ENCODE measurements around the gene GAS2L3.

GAS2L3 gene

DNA sequence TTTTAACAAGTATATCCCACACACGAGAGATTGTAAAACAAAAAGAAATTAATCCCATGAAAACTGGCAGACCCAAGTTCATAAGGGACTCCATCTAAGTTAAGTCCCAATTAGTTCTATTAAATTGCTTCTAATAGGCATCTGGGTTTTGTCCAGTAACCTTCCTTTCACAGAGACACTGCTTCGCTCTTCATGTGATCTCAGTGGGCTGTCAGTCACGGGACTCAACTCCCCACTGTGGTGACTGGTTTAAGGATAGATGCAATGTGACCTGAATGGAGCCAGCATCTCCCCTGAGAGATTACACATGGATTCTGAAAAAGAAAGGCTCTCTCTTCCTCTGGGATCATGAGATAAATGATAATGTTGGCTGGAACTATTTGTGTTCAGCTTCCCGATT, 96.4 kb downstream of the GAS2L3 start:
- Histone ChIP-seq H2AFZ (ENCODE audit: low read depth, low read length, severe bottlenecking) (no peak overlapping the region), H3K4me2 (ENCODE audit: low read depth, low read length, poor library complexity, severe bottlenecking) (no peak overlapping the region), H3K79me2 (ENCODE audit: insufficient read depth, low read length) (no peaks in the 10 kb centered on the region), H3K36me3 (ENCODE audit: low read length) (no peaks in the 10 kb centered on the region), H3K9ac (ENCODE audit: low read length) (no peak overlapping the region), H3F3A (ENCODE audit: insufficient read depth) (no peaks in the 10 kb centered on the region), H3K9me3 (ENCODE audit: insufficient read depth, low read length) (no peaks in the 10 kb centered on the region), H3K9me2 (replicated peaks; ENCODE audit: insufficient read depth, low read length) (no peaks in the 10 kb centered on the region), H3K27me3 (ENCODE audit: low read length) (no peaks in the 10 kb centered on the region; the same call in 1 of the 2 replicates), H3K4me3 (ENCODE audit: insufficient read depth, low read length, poor library complexity, severe bottlenecking) (no peak overlapping the region), H4K20me1 (ENCODE audit: low read depth, low read length) (no peaks in the 10 kb centered on the region), H3K27ac (ENCODE audit: low read depth, low read length) (no peak overlapping the region)
- no peak for TF ChIP-seq EZH2phosphoT487 (conservative IDR thresholded peaks at IDR 0.05; ENCODE audit: low read length)

DNA sequence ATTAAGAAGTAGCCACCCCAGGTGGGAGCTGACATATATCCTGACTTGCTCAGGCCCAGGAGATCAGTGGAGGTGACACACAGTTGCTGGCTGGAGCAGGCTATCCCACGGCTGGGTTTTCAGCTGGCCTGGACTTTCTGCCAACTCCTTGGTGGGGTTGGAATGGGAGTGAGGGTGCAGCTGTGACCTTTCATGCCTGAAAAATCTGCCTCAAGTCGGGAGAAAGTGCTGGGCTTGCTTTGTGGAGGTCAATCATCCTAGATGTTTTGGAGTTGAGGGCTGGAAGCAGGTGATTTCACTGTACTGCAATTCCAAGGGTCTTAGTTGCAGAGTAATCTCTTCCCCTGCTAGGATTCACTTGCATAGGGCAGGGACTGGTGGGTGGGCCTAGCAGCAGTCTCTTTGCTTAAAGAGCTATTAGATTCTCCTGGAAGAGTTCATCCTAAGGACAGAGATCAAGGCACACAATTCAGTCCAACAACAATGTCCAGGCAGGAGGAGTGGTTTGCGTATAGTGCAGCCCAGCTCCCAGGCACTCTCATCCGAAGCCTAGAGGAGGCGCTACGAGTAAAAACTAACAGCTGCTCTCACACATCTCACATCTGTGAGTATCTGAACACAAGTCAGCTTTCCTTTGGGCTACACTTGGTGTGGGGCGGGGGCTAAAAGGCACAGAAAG, 98.1 kb downstream of the GAS2L3 start:
- Histone ChIP-seq H3K9me3 (ENCODE audit: insufficient read depth, low read length) (no peaks in the 10 kb centered on the region), H3F3A (ENCODE audit: insufficient read depth) (no peaks in the 10 kb centered on the region), H3K4me3 (ENCODE audit: insufficient read depth, low read length, poor library complexity, severe bottlenecking) (no peak overlapping the region), H3K79me2 (ENCODE audit: insufficient read depth, low read length) (no peaks in the 10 kb centered on the region), H3K36me3 (ENCODE audit: low read length) (no peaks in the 10 kb centered on the region), H4K20me1 (ENCODE audit: low read depth, low read length) (no peaks in the 10 kb centered on the region), H3K4me2 (ENCODE audit: low read depth, low read length, poor library complexity, severe bottlenecking) (no peak overlapping the region), H3K27me3 (ENCODE audit: low read length) (no peaks in the 10 kb centered on the region; the same call in 1 of the 2 replicates), H3K9ac (ENCODE audit: low read length) (no peak overlapping the region), H3K9me2 (replicated peaks; ENCODE audit: insufficient read depth, low read length) (no peaks in the 10 kb centered on the region), H2AFZ (ENCODE audit: low read depth, low read length, severe bottlenecking) (no peak overlapping the region), H3K27ac (ENCODE audit: low read depth, low read length) (no peak overlapping the region)
- TF ChIP-seq CTCF (IDR thresholded peaks at IDR 0.05; ENCODE audit: insufficient read depth, low read length, poor library complexity, severe bottlenecking): no peak
- TF ChIP-seq EZH2phosphoT487 (conservative IDR thresholded peaks at IDR 0.05; ENCODE audit: low read length): no peak

DNA sequence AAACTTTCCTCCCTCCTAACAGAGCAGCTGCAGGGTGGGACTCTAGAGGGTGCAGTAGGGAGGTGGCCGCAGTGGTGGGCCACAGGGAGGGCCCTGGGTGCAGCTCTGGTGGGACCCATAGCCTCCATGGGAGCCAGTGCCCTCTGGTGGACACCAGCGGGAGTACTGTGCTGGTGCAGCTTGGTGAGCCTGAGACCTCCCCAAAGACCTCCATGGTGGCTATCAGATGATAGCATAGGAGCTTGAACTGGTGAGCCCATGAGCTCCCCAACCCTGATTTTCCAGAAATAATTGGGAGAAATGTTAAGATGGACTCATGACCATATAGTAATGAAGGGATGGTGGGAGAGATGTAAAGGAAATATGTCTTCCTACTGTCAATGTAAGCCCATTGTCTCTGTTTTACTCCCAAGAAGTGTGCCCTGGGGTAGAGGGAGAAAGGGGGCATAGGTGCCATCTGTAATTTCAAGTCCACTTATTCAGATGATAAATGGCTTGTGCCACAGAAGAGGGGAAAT, 98.7 kb downstream of the GAS2L3 start:
- no peaks in the 10 kb centered on the region for H4K20me1 ChIP-seq (ENCODE audit: low read depth, low read length)
- H3K36me3 ChIP-seq (ENCODE audit: low read length): no peaks in the 10 kb centered on the region
- no peak overlapping the region for H3K27ac ChIP-seq (ENCODE audit: low read depth, low read length)
- TF ChIP-seq CTCF (IDR thresholded peaks at IDR 0.05; ENCODE audit: insufficient read depth, low read length, poor library complexity, severe bottlenecking): peak; percentile 61
- TF ChIP-seq EZH2phosphoT487 (conservative IDR thresholded peaks at IDR 0.05; ENCODE audit: low read length): no peak
- no peaks in the 10 kb centered on the region for H3K79me2 ChIP-seq (ENCODE audit: insufficient read depth, low read length)
- no peak overlapping the region for H3K9ac ChIP-seq (ENCODE audit: low read length)
- H3K4me3 ChIP-seq (ENCODE audit: insufficient read depth, low read length, poor library complexity, severe bottlenecking): no peak overlapping the region
- no peaks in the 10 kb centered on the region for H3K9me3 ChIP-seq (ENCODE audit: insufficient read depth, low read length)
- no peaks in the 10 kb centered on the region for H3K9me2 ChIP-seq (replicated peaks; ENCODE audit: insufficient read depth, low read length)
- no peak overlapping the region for H2AFZ ChIP-seq (ENCODE audit: low read depth, low read length, severe bottlenecking)
- no peaks in the 10 kb centered on the region; the same call in 1 of the 2 replicates for H3K27me3 ChIP-seq (ENCODE audit: low read length)
- no peaks in the 10 kb centered on the region for H3F3A ChIP-seq (ENCODE audit: insufficient read depth)
- H3K4me2 ChIP-seq (ENCODE audit: low read depth, low read length, poor library complexity, severe bottlenecking): no peak overlapping the region
